ENCODE data around the gene AGAP4.
"Not testable (repeated sequence)": the region's sequence is repeated elsewhere in the genome, so short reads cannot be mapped to it uniquely, and the experiment has no call there.

Gene AGAP4

DNA sequence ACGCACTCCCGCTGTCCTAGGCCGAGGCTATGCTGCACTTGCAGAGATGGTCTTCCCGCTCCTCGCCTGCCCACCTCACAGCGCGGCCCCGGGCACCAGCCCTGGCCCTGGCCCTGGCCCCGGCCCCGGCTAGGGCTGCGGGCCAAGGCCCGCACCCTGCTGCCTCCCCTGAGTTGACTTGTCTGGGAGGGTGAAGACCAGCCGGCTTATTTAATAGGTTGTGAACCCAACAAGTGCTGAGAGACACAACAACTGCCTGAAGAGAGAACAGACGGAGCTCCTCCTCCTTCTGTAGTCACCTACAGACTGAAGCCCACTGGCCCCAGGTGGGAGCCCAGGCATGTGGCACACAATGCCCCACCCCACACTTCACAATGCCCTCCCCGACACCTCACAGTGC, at the start of gene AGAP4:
Gene AGAP4, minus strand, starts transcription at position 101 of the 400 bp plus-strand sequence. CDS start 153 bp downstream, outside the sequence.
- not testable (repeated sequence) for DNase-seq (ENCODE audit: low read depth); H3K4me3 ChIP-seq (ENCODE audit: low read depth, low read length)

DNA sequence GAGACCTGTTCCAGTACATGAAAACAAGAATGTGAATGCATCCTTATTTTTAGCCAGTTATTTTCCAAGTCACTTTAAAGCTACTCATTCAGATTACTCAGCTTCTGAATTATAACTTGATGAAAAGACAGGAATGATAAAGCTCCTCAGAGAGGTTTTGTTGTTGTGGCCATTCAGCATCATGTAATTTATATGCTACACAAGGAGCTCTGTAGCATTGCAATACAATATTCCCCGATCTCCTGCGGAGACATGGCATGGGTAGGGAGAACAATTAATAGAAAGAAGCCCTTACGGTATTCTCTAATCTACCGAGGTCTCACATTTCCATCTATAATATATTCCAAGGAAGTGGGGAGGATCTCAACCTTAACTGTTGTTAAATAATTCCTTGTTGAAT, 43.4 kb upstream of the AGAP4 start:
- H3K4me3 ChIP-seq (ENCODE audit: low read depth, low read length); DNase-seq (ENCODE audit: low read depth): not testable (repeated sequence)

DNA sequence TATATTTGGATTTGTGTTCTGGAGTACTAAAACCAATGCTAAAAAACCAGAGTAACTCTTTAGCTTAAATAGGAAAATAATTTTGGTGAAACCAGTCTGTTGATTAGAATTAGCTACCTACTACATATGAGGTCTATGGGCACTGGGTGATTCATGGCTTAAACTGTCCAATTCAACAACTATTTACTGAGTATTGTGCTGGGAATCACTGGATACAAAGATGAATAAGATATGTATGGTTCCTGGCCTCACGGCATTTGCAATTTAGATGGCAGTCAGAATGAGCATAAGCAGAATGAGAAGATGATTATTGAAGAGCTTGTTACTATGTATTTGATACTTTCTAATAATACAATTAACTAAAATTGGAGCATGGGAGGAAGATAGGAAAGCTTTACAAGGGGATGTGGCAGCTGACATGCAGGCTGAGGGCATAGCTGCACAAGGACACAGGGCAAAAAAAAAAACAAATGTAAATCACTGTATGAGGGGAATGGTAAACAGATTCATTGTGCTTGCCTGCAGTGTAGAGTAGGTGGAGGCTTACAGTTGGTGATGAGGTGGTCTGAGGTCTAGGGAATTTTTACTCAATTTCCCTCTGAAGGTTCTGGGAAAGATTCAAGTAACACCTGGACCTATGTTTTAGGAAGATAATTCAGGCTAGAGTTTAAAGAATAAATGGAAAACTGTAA, 42.4 kb upstream of the AGAP4 start:
- H3K4me3 ChIP-seq (ENCODE audit: low read depth, low read length); DNase-seq (ENCODE audit: low read depth): not testable (repeated sequence)

DNA sequence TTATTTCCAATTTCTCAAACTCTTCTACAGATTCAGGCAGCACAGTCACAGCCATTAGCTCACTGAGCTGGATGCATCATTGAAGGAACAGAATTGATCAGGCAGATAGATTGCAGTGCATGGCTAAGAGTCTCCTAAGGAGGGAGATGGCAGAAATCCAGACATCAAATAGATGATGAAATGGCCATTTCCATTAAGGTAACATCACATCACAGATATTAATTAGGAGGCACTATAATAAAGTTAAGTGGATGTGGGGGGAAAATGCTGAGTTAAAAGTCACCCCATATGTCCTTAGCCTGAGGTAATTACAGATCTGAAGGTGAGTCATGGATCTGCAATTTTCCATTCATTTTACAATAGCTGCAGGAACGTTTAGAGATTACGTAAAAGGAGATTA, 35.6 kb upstream of the AGAP4 start:
- DNase-seq (ENCODE audit: low read depth); H3K4me3 ChIP-seq (ENCODE audit: low read depth, low read length): not testable (repeated sequence)

DNA sequence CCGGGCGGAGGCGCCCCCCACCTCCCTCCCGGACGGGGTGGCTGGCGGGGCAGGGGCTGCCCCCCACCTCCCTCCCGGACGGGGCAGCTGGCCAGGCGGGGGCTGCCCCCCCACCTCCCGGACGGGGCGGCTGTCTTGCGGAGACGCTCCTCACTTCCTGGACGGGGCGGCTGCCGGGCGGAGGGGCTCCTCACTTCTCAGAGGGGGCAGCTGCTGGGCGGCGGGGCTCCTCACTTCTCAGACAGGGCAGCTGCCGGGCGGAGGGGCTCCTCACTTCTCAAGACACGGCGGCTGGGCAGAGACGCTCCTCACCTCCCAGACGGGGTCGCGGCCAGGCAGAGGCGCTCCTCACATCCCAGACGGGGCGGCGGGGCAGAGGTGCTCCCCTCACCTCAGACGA, 18.1 kb upstream of the AGAP4 start:
- DNase-seq (ENCODE audit: low read depth); H3K4me3 ChIP-seq (ENCODE audit: low read depth, low read length): not testable (repeated sequence)

DNA sequence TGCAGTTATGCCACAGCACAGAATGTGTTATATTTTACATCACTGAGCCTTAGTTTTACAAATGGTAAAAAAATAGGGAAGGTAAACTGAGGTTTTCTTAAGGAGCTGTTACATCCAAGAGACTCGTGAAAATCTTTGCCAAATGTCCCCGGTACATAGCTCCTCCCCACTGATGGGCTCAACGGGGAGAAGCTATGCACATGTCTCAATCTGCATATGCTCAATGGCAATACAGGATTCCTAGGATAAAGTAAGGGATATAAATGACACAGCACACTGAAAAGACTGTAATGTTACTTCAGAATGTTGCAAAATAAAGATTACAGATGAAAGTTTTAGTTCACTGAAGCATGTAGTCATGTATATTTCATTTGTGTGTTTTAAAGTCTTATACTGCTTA, 17.0 kb upstream of the AGAP4 start:
- not testable (repeated sequence) for H3K4me3 ChIP-seq (ENCODE audit: low read depth, low read length); DNase-seq (ENCODE audit: low read depth)

DNA sequence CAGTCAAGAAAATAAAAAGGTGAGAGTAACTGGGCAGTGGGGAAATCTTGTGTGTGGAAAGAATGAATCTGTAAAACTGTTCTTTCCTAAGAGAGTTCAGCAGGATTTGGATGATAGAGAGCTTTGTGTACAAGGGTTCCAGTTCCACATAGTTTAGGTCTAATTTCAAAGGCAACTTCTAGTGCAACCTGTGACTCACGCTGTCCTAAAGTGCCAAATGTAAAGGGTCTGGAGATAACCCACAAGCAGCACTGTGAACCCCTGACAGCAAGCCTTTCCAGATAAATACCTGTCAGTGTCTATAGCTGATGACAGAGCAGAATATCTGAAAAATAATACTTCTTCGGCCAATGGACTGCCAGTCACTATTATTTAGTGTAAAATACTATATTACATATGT, 16.3 kb upstream of the AGAP4 start:
- not testable (repeated sequence) for H3K4me3 ChIP-seq (ENCODE audit: low read depth, low read length); DNase-seq (ENCODE audit: low read depth)

DNA sequence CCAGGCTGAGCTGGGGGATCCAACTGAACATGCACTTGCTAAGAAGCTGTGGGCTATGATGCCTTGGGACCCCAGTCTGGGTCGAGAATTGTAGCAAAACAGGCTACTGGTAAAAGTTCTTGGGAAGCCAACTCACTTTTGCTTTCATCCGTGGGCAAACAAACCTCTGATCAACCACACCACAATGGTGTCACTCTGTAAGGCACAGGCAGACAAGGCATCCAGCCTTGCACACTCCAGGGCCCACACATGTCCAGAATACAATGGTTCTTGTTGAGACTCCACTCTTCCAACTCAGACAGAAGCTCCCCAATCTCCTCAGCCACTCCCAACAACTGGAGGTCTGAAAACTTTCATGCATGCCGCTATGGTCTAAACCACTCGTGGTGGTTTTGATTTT, 10.6 kb upstream of the AGAP4 start:
- H3K4me3 ChIP-seq (ENCODE audit: low read depth, low read length); DNase-seq (ENCODE audit: low read depth): not testable (repeated sequence)

DNA sequence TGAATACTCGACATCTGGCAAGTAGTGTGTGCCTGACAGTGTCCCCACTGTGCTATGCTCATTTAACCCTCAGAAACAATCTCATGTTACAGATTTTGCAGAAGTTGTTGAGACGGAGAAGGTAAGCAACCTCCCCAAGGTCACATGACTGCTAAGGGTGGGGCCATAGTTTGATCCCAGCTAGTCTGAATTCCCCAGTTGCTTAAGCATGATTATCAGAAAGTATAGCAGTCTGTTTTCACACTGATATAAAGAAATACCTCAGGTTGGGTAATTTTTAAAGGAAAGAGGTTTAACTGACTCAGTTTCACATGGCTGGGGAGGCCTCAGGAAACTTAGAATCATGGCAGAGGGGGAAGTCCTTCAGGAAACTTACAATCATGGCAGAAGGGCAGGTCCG, 1.2 kb upstream of the AGAP4 start:
- DNase-seq (ENCODE audit: low read depth); H3K4me3 ChIP-seq (ENCODE audit: low read depth, low read length): not testable (repeated sequence)

DNA sequence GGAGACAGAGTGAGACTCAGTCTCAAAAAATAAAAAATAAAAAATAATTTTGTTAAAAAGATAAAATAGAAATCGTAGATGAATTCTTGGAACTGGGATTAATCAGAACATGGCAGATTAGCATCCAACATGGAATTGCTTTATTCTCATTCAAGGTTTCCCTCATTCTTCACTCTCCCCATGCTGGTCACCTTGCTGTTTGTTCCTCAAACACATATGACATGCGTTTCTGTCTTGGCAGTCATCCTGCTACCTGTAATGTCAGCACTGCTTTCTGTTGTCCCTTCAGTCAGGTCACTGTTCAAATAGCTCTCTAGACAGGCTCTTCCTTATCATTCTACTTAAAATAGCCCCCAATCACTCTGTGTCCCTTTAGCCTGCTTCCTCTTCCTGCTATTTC, 24.4 kb downstream of the AGAP4 start:
- DNase-seq (ENCODE audit: low read depth); H3K4me3 ChIP-seq (ENCODE audit: low read depth, low read length): not testable (repeated sequence)

DNA sequence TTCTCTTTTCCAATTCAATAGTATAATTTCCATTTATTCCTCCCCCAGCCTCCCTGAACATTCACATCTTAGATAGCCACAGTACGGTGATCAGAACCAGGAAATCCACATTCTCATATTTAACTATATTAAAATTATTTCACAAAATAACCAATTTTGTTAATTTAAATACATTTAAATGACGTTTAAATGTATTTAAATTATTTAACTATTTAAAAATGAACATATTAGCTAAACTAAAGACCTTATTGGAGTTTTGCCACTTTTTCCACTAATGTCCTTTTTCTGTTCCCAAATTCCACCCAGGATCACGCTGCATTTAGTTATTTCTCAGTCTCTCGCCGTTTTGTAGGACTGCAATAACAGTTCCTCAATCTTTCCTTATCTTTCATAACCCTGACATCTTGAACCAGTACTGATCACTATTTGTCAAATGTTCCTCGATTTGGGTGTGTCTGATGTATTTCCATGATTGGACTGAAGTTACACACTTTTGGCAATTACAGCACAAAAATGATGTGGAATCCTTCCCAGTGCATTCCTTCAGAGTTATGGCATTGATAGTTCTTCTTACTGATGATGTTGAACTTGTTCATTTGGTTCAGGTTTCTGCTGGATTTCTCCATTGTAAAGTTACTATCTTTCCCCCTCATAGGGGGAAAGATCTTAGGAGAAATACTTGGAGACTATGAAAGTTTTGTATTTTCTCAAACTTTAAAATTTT, 27.0 kb downstream of the AGAP4 start:
- not testable (repeated sequence) for H3K4me3 ChIP-seq (ENCODE audit: low read depth, low read length); DNase-seq (ENCODE audit: low read depth)

DNA sequence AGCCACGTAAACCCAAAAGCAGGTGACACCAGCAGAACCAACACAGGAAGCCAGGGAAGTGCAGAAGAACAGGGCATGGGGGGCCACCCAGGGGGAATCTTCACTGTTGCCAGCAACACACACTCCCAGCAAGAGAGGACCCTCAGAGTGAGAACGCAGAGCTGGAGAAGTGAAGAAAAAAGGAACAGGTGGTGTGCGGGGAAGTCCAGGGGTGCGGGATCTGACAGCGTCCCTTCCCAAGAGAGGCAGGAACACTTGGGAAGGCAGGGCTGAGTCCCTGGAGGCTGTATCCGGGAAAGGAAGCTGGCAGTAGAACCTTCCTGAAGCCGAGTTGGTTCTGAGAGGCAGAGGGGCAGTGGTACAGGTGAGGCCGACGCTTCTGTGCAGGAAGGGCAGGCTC, 27.7 kb downstream of the AGAP4 start:
- DNase-seq (ENCODE audit: low read depth) = no peak
- TF ChIP-seq, protein P1, sequence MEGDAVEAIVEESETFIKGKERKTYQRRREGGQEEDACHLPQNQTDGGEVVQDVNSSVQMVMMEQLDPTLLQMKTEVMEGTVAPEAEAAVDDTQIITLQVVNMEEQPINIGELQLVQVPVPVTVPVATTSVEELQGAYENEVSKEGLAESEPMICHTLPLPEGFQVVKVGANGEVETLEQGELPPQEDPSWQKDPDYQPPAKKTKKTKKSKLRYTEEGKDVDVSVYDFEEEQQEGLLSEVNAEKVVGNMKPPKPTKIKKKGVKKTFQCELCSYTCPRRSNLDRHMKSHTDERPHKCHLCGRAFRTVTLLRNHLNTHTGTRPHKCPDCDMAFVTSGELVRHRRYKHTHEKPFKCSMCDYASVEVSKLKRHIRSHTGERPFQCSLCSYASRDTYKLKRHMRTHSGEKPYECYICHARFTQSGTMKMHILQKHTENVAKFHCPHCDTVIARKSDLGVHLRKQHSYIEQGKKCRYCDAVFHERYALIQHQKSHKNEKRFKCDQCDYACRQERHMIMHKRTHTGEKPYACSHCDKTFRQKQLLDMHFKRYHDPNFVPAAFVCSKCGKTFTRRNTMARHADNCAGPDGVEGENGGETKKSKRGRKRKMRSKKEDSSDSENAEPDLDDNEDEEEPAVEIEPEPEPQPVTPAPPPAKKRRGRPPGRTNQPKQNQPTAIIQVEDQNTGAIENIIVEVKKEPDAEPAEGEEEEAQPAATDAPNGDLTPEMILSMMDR (IDR thresholded peaks at IDR 0.05; ENCODE audit: low read depth, low read length) = no peak
- TF ChIP-seq POLR2A (IDR thresholded peaks at IDR 0.05; ENCODE audit: extremely low read depth, insufficient read length) = no peak
- no peak for TF ChIP-seq MYC (IDR thresholded peaks at IDR 0.05; ENCODE audit: low read depth, low read length)
- TF ChIP-seq, protein P2, sequence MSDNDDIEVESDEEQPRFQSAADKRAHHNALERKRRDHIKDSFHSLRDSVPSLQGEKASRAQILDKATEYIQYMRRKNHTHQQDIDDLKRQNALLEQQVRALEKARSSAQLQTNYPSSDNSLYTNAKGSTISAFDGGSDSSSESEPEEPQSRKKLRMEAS (IDR thresholded peaks at IDR 0.05; ENCODE audit: low read depth, low read length) = no peak

DNA sequence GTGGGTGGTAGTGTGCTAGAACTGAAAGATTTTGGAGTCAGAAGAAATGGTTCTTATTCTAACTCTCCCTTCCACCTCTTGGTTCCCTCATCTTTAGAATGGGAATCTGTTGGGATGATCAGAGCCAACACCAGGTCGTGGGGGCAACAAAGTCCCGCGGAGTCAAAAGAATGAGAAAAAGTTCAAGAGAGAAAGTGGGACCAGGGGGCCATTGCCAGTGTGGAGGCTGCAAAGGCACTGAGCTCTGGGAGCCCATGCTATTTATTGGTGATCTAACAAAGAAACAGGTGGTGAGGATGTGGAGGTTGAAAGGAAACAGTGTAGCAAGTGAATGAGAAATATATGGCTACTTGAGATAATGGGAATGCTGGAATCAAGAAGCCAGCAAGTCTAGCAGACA, 29.4 kb downstream of the AGAP4 start:
- H3K4me3 ChIP-seq (ENCODE audit: low read depth, low read length) = no peak overlapping the region
- TF ChIP-seq, protein P2 (IDR thresholded peaks at IDR 0.05; ENCODE audit: low read depth, low read length) = no peak
- TF ChIP-seq POLR2A (IDR thresholded peaks at IDR 0.05; ENCODE audit: extremely low read depth, insufficient read length) = no peak
- DNase-seq (ENCODE audit: low read depth) = no peak

More for the DNA sequence above, 27.7 kb downstream of the AGAP4 start:
- no peak overlapping the region for H3K4me3 ChIP-seq (ENCODE audit: low read depth, low read length)

All from NB4 (cell line).